Ecto neural progenitor cell (in vitro differentiated cells): ENCODE measurements around the gene ASB10.

Experiments used
- DNase-seq: peaks from one replicate; pipeline ENCODE4 v3.0.0-alpha.2; 2018; ENCODE audit warnings: low spot score

Gene ASB10

GRCh38 chr7:151166629-151167196 is 20.3 kb downstream of the ASB10 start:
- no peak for DNase-seq

GRCh38 chr7:151161757-151162156 is 25.3 kb downstream of the ASB10 start:
- DNase-seq: no peak

- no peak for DNase-seq
Measured at GRCh38 chr7:151157645-151158329, 29.3 kb downstream of the ASB10 start.

GRCh38 chr7:151152643-151153513 is 34.2 kb downstream of the ASB10 start:
- DNase-seq: no peak

GRCh38 chr7:151150388-151150787 is 36.7 kb downstream of the ASB10 start:
- no peak for DNase-seq

- DNase-seq: no peak
Measured at GRCh38 chr7:151148319-151149259, 38.5 kb downstream of the ASB10 start.

GRCh38 chr7:151146761-151147160 is 40.3 kb downstream of the ASB10 start:
- DNase-seq: no peak

- no peak for DNase-seq
Measured at GRCh38 chr7:151144387-151144786, 42.7 kb downstream of the ASB10 start.

- DNase-seq: no peak
Measured at GRCh38 chr7:151143261-151144015, 43.6 kb downstream of the ASB10 start.

- DNase-seq: no peak
Measured at GRCh38 chr7:151142686-151143040, 44.4 kb downstream of the ASB10 start.

GRCh38 chr7:151141855-151142685 is 45.0 kb downstream of the ASB10 start:
- DNase-seq: no peak

- no peak for DNase-seq
Measured at GRCh38 chr7:151141311-151141854, 45.7 kb downstream of the ASB10 start.

- no peak for DNase-seq
Measured at GRCh38 chr7:151140826-151141225, 46.2 kb downstream of the ASB10 start.

- no peak for DNase-seq
Measured at GRCh38 chr7:151139791-151140190, 47.3 kb downstream of the ASB10 start.

GRCh38 chr7:151139071-151139790 is 47.8 kb downstream of the ASB10 start:
- no peak for DNase-seq

- DNase-seq: no peak
Measured at GRCh38 chr7:151138153-151138851, 48.7 kb downstream of the ASB10 start.

GRCh38 chr7:151137791-151138152 is 49.3 kb downstream of the ASB10 start:
- no peak for DNase-seq

- no peak for DNase-seq
Measured at GRCh38 chr7:151137076-151137675, 49.9 kb downstream of the ASB10 start.
